K562 (cell line): ENCODE measurements around the gene ANTKMT. TPM values are rescaled to one million over a fixed set of nuclear protein-coding genes. Genes with fewer than 3 reads are reported as not detected.

ENCODE experiments used
- CBX5 ChIP-seq: IDR thresholded peaks from 2 replicates; pipeline ENCODE4 v1.6.1; 2014; ENCODE audit warnings: low read depth, borderline replicate concordance
- LARP7 ChIP-seq: fragments of 450-650 bp; IDR thresholded peaks from 2 replicates; pipeline ENCODE4 v1.6.1; 2016
- MITF ChIP-seq: IDR thresholded peaks from 2 replicates; pipeline ENCODE4 v1.6.1; 2014; ENCODE audit warnings: antibody characterized with exemption
- MYNN ChIP-seq, 2 experiments: sonication (generic); formaldehyde crosslinking in 1 of 2; IDR thresholded peaks; 2 replicates each; pipeline versions ENCODE4 v1.5.0 to v1.6.1; 2016 to 2020; ENCODE audit warnings: antibody characterized with exemption in 1 of 2, missing genetic modification reagents in 1 of 2
- NFE2L1 ChIP-seq: fragments of 450-650 bp; IDR thresholded peaks from 2 replicates; pipeline ENCODE4 v1.6.1; 2016; ENCODE audit warnings: missing genetic modification characterization, low read depth, mild to moderate bottlenecking, missing compliant biosample characterization, moderate library complexity, borderline replicate concordance
- SIN3A ChIP-seq, 2 experiments: fragments of 150-350 bp in 1 of 2; IDR thresholded peaks; 2 replicates each; pipeline ENCODE4 v1.6.1; 2011 to 2016; ENCODE audit warnings: borderline replicate concordance in 2 of 2, low read depth in 2 of 2, low read length in 2 of 2, mild to moderate bottlenecking in 2 of 2, moderate library complexity in 2 of 2; ENCODE audit not compliant: control insufficient read depth in 1 of 2
- SP1 ChIP-seq: sonication (generic); formaldehyde crosslinking; IDR thresholded peaks from 2 replicates; pipeline ENCODE4 v1.8.1; 2022; ENCODE audit warnings: mild to moderate bottlenecking, missing genetic modification reagents
- STAT6 ChIP-seq: sonication (generic); formaldehyde crosslinking; IDR thresholded peaks from 2 replicates; pipeline ENCODE4 v1.8.1; 2023; ENCODE audit warnings: mild to moderate bottlenecking, missing genetic modification reagents
- ZNF212 ChIP-seq: fragments of 450-650 bp; formaldehyde crosslinking; IDR thresholded peaks from 2 replicates; pipeline ENCODE4 v1.4.0; 2020; ENCODE audit warnings: mild to moderate bottlenecking
- ZNF280A ChIP-seq: fragments of 450-650 bp; IDR thresholded peaks from 2 replicates; pipeline ENCODE4 v1.6.1; 2018; ENCODE audit warnings: mild to moderate bottlenecking, low read depth; ENCODE audit not compliant: partially characterized antibody
- ZNF584 ChIP-seq: fragments of 200-800 bp; sonication (Bioruptor generic); IDR thresholded peaks from 2 replicates; pipeline ENCODE4 v1.6.1; 2016; ENCODE audit warnings: low read depth, mild to moderate bottlenecking, missing genetic modification characterization, missing compliant biosample characterization
- polyA plus RNA-seq, 8 experiments: library from polyadenylated mRNA; depleted of rRNA in 4 of 8; stranded (reverse) in 5 of 8; unstranded in 3 of 8; fragments of >200 nt; fragmentation: Nextera tagmentation in 2 of 8; fragmentation: Illumina TruSeq in 1 of 8; extraction: Ambion mirVana in 2 of 8; extraction: Trizol in 1 of 8; gene quantifications; 2 replicates each; pipeline versions ENCODE4 v1.2.1 to v1.2.3, GENCODE V29; 2011 to 2014; ENCODE audit warnings: inconsistent platforms in 1 of 8, missing spikeins in 1 of 8
- total RNA-seq, 7 experiments: library from RNA; depleted of rRNA in 6 of 7; stranded (reverse); fragments of >200 nt in 6 of 7; fragmentation: Illumina TruSeq in 2 of 7; extraction: Trizol in 2 of 7; gene quantifications; 2 replicates each; pipeline versions ENCODE4 v1.2.1 to v1.2.3, GENCODE V29; 2011 to 2021; ENCODE audit warnings: low replicate concordance in 1 of 7
- TF ChIP-seq, protein P1 (sequence below), 2 experiments: fragments of 250-450 bp in 1 of 2; fragments of 450-650 bp in 1 of 2; sonication (Bioruptor Pico) in 1 of 2; IDR thresholded peaks; 2 replicates each; pipeline versions ENCODE4 v1.6.1 to v1.8.0; 2016 to 2021; ENCODE audit warnings: mild to moderate bottlenecking in 2 of 2, moderate library complexity in 2 of 2, missing compliant biosample characterization in 1 of 2, missing genetic modification characterization in 1 of 2
- TF ChIP-seq, protein P2 (sequence below): sonication (generic); formaldehyde crosslinking; IDR thresholded peaks from 2 replicates; pipeline ENCODE4 v1.8.0; 2023; ENCODE audit warnings: missing genetic modification reagents, mild to moderate bottlenecking, borderline replicate concordance

The ANTKMT gene
- total and polyA plus RNA-seq, 9 of the 15 experiments (the other 6 are each of a cell fraction or from before 2014, with no cell fraction given): 0.58 to 217 (median 19.1) TPM

GRCh38 chr16:683396-684070, 37.4 kb upstream of the ANTKMT start (continued):
- no peak for TF ChIP-seq ZNF280A
- no peak for TF ChIP-seq ZNF584 (CRISPR knock-in tag)
- TF ChIP-seq, protein P1, sequence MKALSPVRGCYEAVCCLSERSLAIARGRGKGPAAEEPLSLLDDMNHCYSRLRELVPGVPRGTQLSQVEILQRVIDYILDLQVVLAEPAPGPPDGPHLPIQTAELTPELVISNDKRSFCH (CRISPR knock-in tag; IDR thresholded peaks at IDR 0.05): no peak
- TF ChIP-seq, protein P1 (tag; IDR thresholded peaks at IDR 0.05): no peak
- peak in 1 of 2 experiments; percentile 16; a peak in 1 of 4 replicates for TF ChIP-seq SIN3A (IDR thresholded peaks at IDR 0.05; ENCODE audit: borderline replicate concordance in 2 of 2, control insufficient read depth in 1 of 2, low read depth in 2 of 2, low read length in 2 of 2)
- no peak for TF ChIP-seq LARP7
- TF ChIP-seq MYNN (IDR thresholded peaks at IDR 0.05): no peak; the same call in 1 of the 2 replicates
- no peak for TF ChIP-seq MYNN (CRISPR knock-in tag; IDR thresholded peaks at IDR 0.05)
- no peak for TF ChIP-seq CBX5
- TF ChIP-seq ZNF212: 0 out of 2 replicates have a peak, but pooled peaks have one; percentile 8
- TF ChIP-seq NFE2L1: no peak
- no peak for TF ChIP-seq STAT6 (CRISPR knock-in tag)
- TF ChIP-seq, protein P2, sequence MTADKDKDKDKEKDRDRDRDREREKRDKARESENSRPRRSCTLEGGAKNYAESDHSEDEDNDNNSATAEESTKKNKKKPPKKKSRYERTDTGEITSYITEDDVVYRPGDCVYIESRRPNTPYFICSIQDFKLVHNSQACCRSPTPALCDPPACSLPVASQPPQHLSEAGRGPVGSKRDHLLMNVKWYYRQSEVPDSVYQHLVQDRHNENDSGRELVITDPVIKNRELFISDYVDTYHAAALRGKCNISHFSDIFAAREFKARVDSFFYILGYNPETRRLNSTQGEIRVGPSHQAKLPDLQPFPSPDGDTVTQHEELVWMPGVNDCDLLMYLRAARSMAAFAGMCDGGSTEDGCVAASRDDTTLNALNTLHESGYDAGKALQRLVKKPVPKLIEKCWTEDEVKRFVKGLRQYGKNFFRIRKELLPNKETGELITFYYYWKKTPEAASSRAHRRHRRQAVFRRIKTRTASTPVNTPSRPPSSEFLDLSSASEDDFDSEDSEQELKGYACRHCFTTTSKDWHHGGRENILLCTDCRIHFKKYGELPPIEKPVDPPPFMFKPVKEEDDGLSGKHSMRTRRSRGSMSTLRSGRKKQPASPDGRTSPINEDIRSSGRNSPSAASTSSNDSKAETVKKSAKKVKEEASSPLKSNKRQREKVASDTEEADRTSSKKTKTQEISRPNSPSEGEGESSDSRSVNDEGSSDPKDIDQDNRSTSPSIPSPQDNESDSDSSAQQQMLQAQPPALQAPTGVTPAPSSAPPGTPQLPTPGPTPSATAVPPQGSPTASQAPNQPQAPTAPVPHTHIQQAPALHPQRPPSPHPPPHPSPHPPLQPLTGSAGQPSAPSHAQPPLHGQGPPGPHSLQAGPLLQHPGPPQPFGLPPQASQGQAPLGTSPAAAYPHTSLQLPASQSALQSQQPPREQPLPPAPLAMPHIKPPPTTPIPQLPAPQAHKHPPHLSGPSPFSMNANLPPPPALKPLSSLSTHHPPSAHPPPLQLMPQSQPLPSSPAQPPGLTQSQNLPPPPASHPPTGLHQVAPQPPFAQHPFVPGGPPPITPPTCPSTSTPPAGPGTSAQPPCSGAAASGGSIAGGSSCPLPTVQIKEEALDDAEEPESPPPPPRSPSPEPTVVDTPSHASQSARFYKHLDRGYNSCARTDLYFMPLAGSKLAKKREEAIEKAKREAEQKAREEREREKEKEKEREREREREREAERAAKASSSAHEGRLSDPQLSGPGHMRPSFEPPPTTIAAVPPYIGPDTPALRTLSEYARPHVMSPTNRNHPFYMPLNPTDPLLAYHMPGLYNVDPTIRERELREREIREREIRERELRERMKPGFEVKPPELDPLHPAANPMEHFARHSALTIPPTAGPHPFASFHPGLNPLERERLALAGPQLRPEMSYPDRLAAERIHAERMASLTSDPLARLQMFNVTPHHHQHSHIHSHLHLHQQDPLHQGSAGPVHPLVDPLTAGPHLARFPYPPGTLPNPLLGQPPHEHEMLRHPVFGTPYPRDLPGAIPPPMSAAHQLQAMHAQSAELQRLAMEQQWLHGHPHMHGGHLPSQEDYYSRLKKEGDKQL: no peak
- TF ChIP-seq MITF: no peak
- TF ChIP-seq SP1 (CRISPR knock-in tag): no peak
